Suprapubic skin (tissue), 4 donors: Measurements from ENCODE around the gene ZNF791. TPM values are rescaled to one million over a fixed set of nuclear protein-coding genes. Genes with fewer than 3 reads are reported as not detected.
A peak's percentile ranks its signal among the peaks of the same experiment; 100 is the strongest.

Experiments used
- DNase-seq, 2 donors: peaks; one replicate each; pipeline ENCODE4 v3.0.0-alpha.2; 2019; ENCODE audit warnings: low spot score in 2 of 2
- H3K27ac ChIP-seq: fragments of 200-600 bp; sonication (generic); one replicate; pipeline ENCODE4 v1.5.1; 2019
- H3K27me3 ChIP-seq: fragments of 200-600 bp; sonication (generic); one replicate; pipeline ENCODE4 v1.5.1; 2019
- H3K36me3 ChIP-seq: fragments of 200-600 bp; sonication (generic); one replicate; pipeline ENCODE4 v1.5.1; 2019
- H3K4me1 ChIP-seq: fragments of 200-600 bp; sonication (generic); one replicate; pipeline ENCODE4 v1.5.1; 2019
- H3K4me3 ChIP-seq: fragments of 200-600 bp; sonication (generic); one replicate; pipeline ENCODE4 v1.5.1; 2019; ENCODE audit warnings: mild to moderate bottlenecking
- H3K9me3 ChIP-seq: fragments of 200-600 bp; sonication (generic); one replicate; pipeline ENCODE4 v1.5.1; 2019
- EP300 ChIP-seq: sonication (generic); formaldehyde crosslinking; IDR thresholded peaks from one replicate; pipeline ENCODE4 v1.6.1; 2017; ENCODE audit warnings: antibody characterized with exemption
- POLR2A ChIP-seq, 2 donors: fragments of 450-650 bp; IDR thresholded peaks; one replicate each; pipeline ENCODE4 v1.6.1; 2017; ENCODE audit warnings: antibody characterized with exemption in 2 of 2, mild to moderate bottlenecking in 2 of 2, moderate library complexity in 2 of 2
- POLR2AphosphoS5 ChIP-seq, 3 donors: sonication (generic); formaldehyde crosslinking; IDR thresholded peaks; one replicate each; pipeline ENCODE4 v1.6.1; 2017; ENCODE audit warnings: antibody characterized with exemption in 3 of 3
- WGBS: methylation state at CpG from one replicate; pipeline ENCODE4 v1.1.5; 2018; 5-methylcytosine and 5-hydroxymethylcytosine counted together
- total RNA-seq, 4 donors: library from RNA; depleted of rRNA; stranded (reverse); fragments of >200 nt; gene quantifications; one replicate each; pipeline ENCODE4 v1.1.0, GENCODE V29; 2016
- TF ChIP-seq, protein P1 (sequence below), 2 donors: fragments of 200-600 bp in 1 of 2; fragments of 450-650 bp in 1 of 2; sonication (generic) in 1 of 2; IDR thresholded peaks; one replicate each; pipeline ENCODE4 v1.5.1; 2016 to 2019; ENCODE audit warnings: antibody characterized with exemption in 2 of 2, mild to moderate bottlenecking in 1 of 2, moderate library complexity in 1 of 2

ZNF791 gene
- total RNA-seq, 4 donors from 2014 or later = 14.3 to 36.1 (median 17.3) TPM

DNA sequence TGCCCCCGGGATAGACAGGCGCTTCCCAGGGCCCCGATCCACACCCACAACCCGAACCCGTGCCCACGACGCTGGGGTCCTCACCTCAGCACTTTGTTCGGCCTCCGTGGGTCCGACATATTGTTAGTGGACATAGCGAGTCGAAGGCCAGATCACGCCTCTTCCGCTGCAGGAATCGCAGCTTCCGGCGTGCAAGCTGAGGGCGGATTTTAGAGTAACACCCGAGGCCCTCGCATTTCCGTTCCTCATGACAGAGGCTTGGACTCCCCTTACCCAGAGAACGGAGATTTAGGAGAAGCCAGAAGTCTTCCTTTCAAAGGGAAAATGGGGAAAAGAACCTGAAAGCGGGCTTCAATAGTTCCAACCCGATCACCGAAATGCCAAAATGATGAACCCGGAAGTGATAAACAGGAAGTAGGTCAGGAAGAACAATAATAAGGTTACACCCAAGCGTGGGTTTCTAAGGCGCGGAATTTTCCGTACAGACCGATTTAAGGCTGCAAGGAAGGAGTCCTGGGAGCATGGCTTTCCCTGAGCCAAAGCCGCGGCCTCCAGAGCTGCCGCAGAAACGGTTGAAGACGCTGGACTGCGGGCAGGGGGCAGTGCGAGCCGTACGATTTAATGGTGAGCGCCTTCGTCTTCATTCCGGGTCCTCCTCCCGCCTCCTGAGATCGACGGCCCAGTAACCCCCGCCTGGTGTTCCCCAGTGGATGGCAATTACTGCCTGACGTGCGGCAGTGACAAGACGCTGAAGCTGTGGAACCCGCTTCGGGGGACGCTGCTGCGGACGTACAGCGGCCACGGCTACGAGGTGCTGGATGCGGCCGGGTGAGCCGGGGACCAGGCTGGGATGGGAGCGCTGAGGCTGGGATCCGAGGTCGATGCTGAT, 58.8 kb downstream of the ZNF791 start:
- Histone ChIP-seq H3K9me3 (no peaks in the 10 kb centered on the region), H3K27me3 (no peaks in the 10 kb centered on the region), H3K36me3 (peaks cover 33% of the 10 kb centered on the region), H3K4me1 (peaks cover 46% of the 10 kb centered on the region), H3K4me3 (peak overlapping the region; percentile 91), H3K27ac (peak overlapping the region; percentile 96)
- no peak for TF ChIP-seq EP300
- peak in 2 of 3 donors; percentile 10 to 58 for TF ChIP-seq POLR2AphosphoS5 (IDR thresholded peaks at IDR 0.05)
- peak; percentile 88 to 89 for DNase-seq
- WGBS = under 1% methylated on average over 38 of the region's 64 CpGs

DNA sequence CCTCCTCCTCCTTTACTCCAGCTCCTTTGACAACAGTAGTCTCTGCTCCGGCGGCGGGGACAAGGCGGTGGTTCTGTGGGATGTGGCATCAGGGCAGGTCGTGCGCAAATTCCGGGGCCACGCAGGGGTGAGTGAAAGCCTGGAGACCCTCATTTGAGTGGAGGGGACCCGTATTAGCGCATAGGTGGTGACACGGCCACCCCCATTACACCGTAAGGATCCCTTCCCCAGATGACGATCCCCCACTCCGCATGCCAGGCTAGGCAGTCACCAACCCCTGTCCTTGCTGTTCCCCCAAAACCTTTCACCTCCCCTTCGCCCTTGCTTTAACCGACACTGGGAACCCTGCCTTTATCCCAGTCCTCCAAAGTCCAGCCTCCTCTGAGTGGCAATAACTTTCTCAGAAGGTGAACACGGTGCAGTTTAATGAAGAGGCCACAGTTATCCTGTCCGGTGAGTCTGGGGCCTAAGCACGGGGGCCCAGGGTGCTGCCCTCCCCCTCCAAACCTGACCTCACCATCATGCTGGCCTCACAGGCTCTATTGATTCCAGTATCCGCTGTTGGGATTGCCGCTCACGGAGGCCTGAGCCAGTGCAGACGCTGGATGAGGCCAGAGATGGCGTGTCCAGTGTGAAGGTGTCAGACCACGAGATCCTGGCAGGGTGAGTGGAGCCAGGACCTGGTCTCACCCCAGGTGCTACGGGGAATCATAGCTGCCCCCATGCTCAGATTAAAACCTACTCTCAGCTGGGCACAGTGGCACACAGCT, 59.6 kb downstream of the ZNF791 start:
- H3K9me3 ChIP-seq = no peaks in the 10 kb centered on the region
- DNase-seq = no peak
- no peaks in the 10 kb centered on the region for H3K27me3 ChIP-seq
- H3K36me3 ChIP-seq = peaks cover 34% of the 10 kb centered on the region
- peak overlapping the region; percentile 96 for H3K27ac ChIP-seq
- 35% methylated on average over 13 of the region's 26 CpGs for WGBS
- H3K4me1 ChIP-seq = peaks cover 44% of the 10 kb centered on the region
- TF ChIP-seq, protein P1, sequence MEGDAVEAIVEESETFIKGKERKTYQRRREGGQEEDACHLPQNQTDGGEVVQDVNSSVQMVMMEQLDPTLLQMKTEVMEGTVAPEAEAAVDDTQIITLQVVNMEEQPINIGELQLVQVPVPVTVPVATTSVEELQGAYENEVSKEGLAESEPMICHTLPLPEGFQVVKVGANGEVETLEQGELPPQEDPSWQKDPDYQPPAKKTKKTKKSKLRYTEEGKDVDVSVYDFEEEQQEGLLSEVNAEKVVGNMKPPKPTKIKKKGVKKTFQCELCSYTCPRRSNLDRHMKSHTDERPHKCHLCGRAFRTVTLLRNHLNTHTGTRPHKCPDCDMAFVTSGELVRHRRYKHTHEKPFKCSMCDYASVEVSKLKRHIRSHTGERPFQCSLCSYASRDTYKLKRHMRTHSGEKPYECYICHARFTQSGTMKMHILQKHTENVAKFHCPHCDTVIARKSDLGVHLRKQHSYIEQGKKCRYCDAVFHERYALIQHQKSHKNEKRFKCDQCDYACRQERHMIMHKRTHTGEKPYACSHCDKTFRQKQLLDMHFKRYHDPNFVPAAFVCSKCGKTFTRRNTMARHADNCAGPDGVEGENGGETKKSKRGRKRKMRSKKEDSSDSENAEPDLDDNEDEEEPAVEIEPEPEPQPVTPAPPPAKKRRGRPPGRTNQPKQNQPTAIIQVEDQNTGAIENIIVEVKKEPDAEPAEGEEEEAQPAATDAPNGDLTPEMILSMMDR (IDR thresholded peaks at IDR 0.05) = no peak
- TF ChIP-seq POLR2AphosphoS5 (IDR thresholded peaks at IDR 0.05) = no peak
- TF ChIP-seq EP300 = no peak
- no peak for TF ChIP-seq POLR2A (IDR thresholded peaks at IDR 0.05)
- peak overlapping the region; percentile 91 for H3K4me3 ChIP-seq

DNA sequence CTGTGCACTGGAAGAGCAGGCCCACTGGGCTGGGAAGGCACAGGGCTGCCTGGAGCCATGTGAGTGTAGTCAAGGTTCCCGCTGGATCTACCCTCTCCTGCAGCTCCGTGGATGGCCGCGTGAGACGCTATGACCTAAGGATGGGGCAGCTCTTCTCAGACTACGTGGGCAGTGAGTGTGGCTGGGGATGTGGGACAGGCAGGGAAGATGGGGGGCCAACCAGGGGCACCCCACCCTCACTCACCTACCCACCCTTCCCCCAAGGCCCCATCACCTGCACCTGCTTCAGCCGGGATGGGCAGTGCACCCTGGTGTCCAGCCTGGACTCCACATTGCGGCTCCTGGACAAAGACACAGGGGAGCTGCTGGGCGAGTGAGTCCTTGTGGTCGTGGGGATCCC, 62.0 kb downstream of the ZNF791 start:
- Histone ChIP-seq H3K27ac (no peak overlapping the region), H3K27me3 (no peaks in the 10 kb centered on the region), H3K36me3 (peaks cover 58% of the 10 kb centered on the region), H3K9me3 (no peaks in the 10 kb centered on the region), H3K4me1 (peaks cover 28% of the 10 kb centered on the region), H3K4me3 (no peak overlapping the region)
- TF ChIP-seq POLR2AphosphoS5 (IDR thresholded peaks at IDR 0.05) = no peak
- TF ChIP-seq, protein P1 (IDR thresholded peaks at IDR 0.05) = no peak
- no peak for TF ChIP-seq EP300
- no peak for TF ChIP-seq POLR2A (IDR thresholded peaks at IDR 0.05)
- no peak for DNase-seq
- WGBS = 80% methylated on average over 1 of the region's 10 CpGs

DNA sequence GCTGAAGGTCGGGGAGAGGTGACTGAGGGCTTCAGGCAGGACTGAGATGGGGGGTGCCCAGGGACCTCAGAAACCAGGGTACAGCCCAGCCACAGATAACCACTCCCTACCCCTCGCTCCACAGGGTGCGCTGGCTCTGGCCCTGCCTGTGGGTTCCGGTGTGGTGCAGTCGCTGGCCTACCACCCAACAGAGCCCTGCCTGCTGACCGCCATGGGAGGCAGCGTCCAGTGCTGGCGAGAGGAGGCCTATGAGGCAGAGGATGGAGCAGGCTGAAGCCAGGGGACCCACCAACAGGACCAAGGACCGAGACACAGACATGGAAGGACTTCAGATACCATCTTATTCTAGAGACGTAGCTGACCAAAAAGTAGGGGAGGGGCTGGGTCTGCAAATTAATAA, 64.7 kb downstream of the ZNF791 start:
- Histone ChIP-seq H3K36me3 (peaks cover 77% of the 10 kb centered on the region), H3K4me3 (no peak overlapping the region)

DNA sequence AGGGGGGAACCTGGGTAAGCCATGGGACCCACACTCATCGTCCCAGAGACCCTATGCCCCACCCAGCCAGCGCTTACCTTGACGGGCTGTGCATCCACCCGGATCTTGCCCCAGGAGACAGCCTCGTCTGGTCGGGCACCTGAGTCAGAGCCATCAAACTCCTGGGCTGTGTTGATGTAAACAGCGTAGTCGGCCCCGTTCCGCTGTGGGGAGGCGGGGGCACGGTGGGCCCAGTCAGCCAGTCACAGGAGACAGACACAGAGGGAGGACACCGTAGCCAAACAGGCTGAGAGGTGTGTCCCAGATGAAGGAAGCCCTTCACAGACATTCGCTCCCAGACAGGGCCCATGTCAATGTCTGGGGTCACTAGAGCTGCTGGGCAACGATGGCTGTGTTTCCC, 65.2 kb downstream of the ZNF791 start:
- Histone ChIP-seq H3K9me3 (no peaks in the 10 kb centered on the region), H3K27me3 (no peaks in the 10 kb centered on the region), H3K4me3 (no peak overlapping the region), H3K36me3 (peaks cover 77% of the 10 kb centered on the region), H3K27ac (no peak overlapping the region), H3K4me1 (peaks cover 17% of the 10 kb centered on the region)
- DNase-seq = no peak
- WGBS = 88% methylated on average over 10 of the region's 15 CpGs
- TF ChIP-seq EP300 (no peak), POLR2AphosphoS5 (IDR thresholded peaks at IDR 0.05) (no peak), POLR2A (IDR thresholded peaks at IDR 0.05) (no peak)
- TF ChIP-seq, protein P1 (IDR thresholded peaks at IDR 0.05) = no peak

More for the DNA sequence above, 64.7 kb downstream of the ZNF791 start:
- Histone ChIP-seq H3K4me1 (peaks cover 17% of the 10 kb centered on the region), H3K27me3 (no peaks in the 10 kb centered on the region), H3K9me3 (no peaks in the 10 kb centered on the region), H3K27ac (no peak overlapping the region)
- no peak for TF ChIP-seq EP300
- no peak for TF ChIP-seq POLR2A (IDR thresholded peaks at IDR 0.05)
- TF ChIP-seq POLR2AphosphoS5 (IDR thresholded peaks at IDR 0.05) = no peak
- TF ChIP-seq, protein P1 (IDR thresholded peaks at IDR 0.05) = no peak
- WGBS = 92% methylated on average over 10 of the region's 10 CpGs
- DNase-seq = no peak
